T-helper 2 cell treated with Interferon-gamma antibody and Interleukin-4, amounts not matched to agents 100 ng/mL and 5 ng/mL, for 36 hours (primary cell): ENCODE measurements around the gene PAQR7. TPM values are rescaled to one million over a fixed set of nuclear protein-coding genes. Genes with fewer than 3 reads are reported as not detected.

Experiments
- intact Hi-C: fragments of 100-400 bp; cut with micrococcal nuclease; formaldehyde crosslinking; loops from one replicate; pipeline ENCODE4 v1.15.1; 2023
- total RNA-seq: library from RNA; stranded (reverse); gene quantifications from 2 replicates; pipeline ENCODE4 v1.2.3, GENCODE V29; 2022

PAQR7 gene, protein sequence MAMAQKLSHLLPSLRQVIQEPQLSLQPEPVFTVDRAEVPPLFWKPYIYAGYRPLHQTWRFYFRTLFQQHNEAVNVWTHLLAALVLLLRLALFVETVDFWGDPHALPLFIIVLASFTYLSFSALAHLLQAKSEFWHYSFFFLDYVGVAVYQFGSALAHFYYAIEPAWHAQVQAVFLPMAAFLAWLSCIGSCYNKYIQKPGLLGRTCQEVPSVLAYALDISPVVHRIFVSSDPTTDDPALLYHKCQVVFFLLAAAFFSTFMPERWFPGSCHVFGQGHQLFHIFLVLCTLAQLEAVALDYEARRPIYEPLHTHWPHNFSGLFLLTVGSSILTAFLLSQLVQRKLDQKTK
- 2.2 and 2.4 TPM in 2 replicates for total RNA-seq

DNA sequence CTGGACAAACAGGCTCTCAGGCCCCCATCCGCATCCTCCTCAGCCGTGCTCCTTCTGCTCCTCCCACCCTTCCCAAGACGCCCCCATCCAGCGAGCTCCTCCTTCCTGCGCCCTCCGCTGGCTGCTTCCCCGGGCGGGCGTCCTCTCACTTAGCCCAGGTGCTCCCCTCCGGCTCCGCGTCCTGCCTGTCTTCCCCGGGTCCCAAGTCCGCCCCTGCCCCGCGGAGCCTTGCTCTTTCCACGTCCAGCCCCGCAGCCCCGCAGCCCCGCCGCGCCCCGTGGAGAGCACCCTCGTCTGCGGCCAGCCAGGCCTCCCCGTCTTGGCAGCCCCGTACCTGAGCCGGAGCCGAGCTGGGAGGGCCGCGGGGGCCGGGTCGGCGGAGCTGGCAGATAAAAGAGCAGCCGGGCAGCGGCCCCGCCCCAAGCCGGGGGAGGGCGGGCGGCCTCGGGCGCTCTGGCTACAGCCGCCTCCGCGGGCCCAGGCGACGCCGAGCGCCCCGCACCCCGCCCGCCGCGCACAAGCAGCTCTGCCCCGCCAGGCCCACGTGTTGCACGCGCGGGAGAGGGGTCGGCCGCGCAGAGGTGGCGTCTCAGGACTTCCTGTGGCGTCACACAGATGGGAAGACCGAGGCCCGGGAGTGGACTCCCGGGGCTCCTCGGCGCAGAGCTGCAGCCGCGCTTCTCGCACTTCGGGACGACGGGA is at the start of gene PAQR7:
Gene PAQR7 (minus strand): TSS at position 555 of the 702 bp plus-strand sequence. CDS start 11,869 bp downstream, outside the sequence.
- intact Hi-C loops, result no loop called here

GRCh38 chr1:25924454-25924853 is 48.9 kb upstream of the PAQR7 start:
- intact Hi-C loops, result no loop called here

DNA sequence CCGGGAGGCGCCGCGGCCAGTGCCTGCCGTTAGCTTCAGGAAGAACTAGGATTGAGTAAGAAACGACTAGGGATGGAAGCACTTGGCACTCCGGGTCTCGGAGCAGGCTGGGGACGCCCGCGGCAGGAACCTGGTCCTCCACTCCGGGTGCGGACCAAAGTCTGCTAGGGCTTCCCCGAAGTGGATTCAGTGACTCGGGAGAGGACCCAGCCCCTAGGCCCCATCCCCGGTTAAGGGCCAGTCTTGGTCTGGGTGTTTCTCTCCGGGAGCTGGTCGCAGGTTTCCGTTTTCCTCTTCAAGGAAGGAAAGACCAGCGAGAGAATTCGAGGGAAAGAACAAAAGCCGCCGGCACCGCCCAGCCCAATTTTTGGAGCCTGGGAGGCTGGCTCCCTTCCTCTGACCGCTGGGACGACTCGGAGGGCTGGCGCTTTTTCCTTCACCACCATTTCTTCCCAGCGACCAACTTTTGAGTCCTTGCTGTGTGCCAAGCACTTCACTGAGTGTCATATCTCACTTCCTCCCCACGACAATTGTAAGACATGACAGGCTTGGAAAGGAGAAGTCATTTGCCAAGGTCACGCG is 47.6 kb upstream of the PAQR7 start:
- intact Hi-C loops, result no loop called here

- intact Hi-C loops, result no loop called here
Measured at GRCh38 chr1:25922056-25922970, 46.8 kb upstream of the PAQR7 start.

DNA sequence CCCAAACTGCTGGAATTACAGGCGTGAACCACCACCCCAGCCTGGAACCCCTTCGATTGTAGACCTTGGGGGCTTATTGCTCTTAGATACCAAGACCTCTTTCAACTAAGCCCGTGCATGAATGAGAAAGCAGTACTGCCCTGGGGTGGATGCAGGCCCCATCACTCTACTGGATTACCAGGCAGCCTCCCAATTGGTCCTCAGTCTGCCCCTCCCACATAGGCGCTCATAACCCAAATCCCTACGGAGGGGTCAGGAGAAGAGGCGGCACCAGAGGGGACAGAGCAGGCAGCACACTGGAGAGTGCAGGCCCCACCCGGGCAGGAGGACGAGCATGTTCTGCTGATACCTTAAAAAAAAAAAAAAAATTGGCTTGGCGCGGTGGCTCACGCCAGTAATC is 43.1 kb upstream of the PAQR7 start:
- intact Hi-C loops, result no loop called here

- intact Hi-C loops, result no loop called here
Measured at GRCh38 chr1:25917996-25918395, 42.5 kb upstream of the PAQR7 start.

GRCh38 chr1:25916460-25916859 is 41.0 kb upstream of the PAQR7 start:
- intact Hi-C loops, result no loop called here

- intact Hi-C loops, result no loop called here
Measured at GRCh38 chr1:25914074-25914995, 38.8 kb upstream of the PAQR7 start.

GRCh38 chr1:25913206-25913605 is 37.7 kb upstream of the PAQR7 start:
- intact Hi-C loops, result no loop called here

GRCh38 chr1:25912076-25912831 is 36.7 kb upstream of the PAQR7 start:
- intact Hi-C loops, result no loop called here

- intact Hi-C loops, result no loop called here
Measured at GRCh38 chr1:25911162-25911561, 35.7 kb upstream of the PAQR7 start.

GRCh38 chr1:25909040-25909439 is 33.5 kb upstream of the PAQR7 start:
- intact Hi-C loops, result loop anchor here (5.0 kb wide), 2 partner anchors 203 to 398 kb away; partner anchors contain the start of genes PDIK1L and UBXN11

DNA sequence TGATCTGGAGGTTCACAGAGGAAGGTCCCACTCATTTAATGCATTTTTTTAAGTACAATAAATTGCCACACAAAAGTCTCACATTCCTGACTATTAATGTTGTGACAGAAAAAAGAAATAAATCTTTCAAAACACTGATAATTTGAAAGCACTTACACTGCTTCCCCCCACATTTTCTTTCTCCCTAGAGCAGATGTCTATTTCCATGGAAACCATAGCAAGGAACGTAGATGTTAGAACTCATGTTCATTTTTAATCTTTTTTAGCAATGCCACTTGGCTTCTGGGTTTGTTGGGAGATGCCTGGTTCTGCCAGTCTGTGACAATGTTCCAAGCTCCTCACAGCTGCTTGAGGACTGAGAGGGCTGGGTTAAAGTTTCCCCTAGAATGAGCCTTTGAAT is 32.7 kb upstream of the PAQR7 start:
- intact Hi-C loops, result loop anchor here (5.0 kb wide), 2 partner anchors 204 to 399 kb away; partner anchors contain the start of genes PDIK1L and UBXN11

GRCh38 chr1:25907601-25908000 is 32.1 kb upstream of the PAQR7 start:
- intact Hi-C loops, result loop anchor here (5.0 kb wide), 2 partner anchors 205 to 400 kb away; partner anchors contain the start of genes PDIK1L and UBXN11

- intact Hi-C loops, result loop anchor here (5.0 kb wide), 2 partner anchors 206 to 401 kb away; partner anchors contain the start of genes PDIK1L and UBXN11
Measured at GRCh38 chr1:25906644-25907300, 31.3 kb upstream of the PAQR7 start.

GRCh38 chr1:25905680-25906643 is 30.5 kb upstream of the PAQR7 start, which contains the start of gene STMN1:
Gene STMN1 (minus strand): TSS chr1:25906419. CDS start chr1:25904676, 1,743 bp downstream.
- intact Hi-C loops, result loop anchor here (1.0 to 5.0 kb wide), 6 partner anchors 11 to 526 kb away; partner anchors contain the start of genes AUNIP, DHDDS, PAFAH2 and PDIK1L
